ENCODE data around the gene SFR1. TPM values are rescaled to one million over a fixed set of nuclear protein-coding genes. Genes with fewer than 3 reads are reported as not detected.
"Not testable (repeated sequence)": the region's sequence is repeated elsewhere in the genome, so short reads cannot be mapped to it uniquely, and the experiment has no call there.

The SFR1 gene
- total and polyA plus RNA-seq, 8 donors: 0.58 to 13.1 (median 4.8) TPM

DNA sequence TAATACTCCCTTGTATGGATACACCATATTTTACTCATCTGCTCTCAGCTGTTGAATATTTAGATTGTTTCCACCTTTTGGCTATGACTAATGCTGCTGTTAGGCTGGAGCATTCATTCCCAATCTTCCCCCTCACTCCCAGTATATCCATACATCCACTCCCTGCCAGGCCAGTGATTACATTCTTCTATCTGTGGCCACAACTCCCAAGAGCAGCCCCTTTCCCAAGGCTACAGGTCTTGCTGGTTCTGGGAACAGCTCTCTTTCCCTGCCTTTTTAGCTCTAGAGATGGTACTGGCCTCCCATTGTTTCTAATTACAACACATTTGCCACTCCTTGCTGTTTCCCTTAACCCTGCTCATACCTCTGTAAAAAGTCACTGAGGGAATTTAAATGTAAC, 28.2 kb downstream of the SFR1 start:
- TF ChIP-seq POLR2AphosphoS5 (IDR thresholded peaks at IDR 0.05) (no peak), EP300 (IDR thresholded peaks at IDR 0.05) (no peak), POLR2A (IDR thresholded peaks at IDR 0.05) (no peak)
- TF ChIP-seq, protein P1, sequence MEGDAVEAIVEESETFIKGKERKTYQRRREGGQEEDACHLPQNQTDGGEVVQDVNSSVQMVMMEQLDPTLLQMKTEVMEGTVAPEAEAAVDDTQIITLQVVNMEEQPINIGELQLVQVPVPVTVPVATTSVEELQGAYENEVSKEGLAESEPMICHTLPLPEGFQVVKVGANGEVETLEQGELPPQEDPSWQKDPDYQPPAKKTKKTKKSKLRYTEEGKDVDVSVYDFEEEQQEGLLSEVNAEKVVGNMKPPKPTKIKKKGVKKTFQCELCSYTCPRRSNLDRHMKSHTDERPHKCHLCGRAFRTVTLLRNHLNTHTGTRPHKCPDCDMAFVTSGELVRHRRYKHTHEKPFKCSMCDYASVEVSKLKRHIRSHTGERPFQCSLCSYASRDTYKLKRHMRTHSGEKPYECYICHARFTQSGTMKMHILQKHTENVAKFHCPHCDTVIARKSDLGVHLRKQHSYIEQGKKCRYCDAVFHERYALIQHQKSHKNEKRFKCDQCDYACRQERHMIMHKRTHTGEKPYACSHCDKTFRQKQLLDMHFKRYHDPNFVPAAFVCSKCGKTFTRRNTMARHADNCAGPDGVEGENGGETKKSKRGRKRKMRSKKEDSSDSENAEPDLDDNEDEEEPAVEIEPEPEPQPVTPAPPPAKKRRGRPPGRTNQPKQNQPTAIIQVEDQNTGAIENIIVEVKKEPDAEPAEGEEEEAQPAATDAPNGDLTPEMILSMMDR (IDR thresholded peaks at IDR 0.05): no peak
- H3K36me3 ChIP-seq: no peaks in the 10 kb centered on the region
- intact Hi-C loops (cut with DNase I; ENCODE audit: low total_unique reads): no loop called here
- no peak overlapping the region for H3K4me3 ChIP-seq
- H3K27me3 ChIP-seq: peaks cover 0 to 4% (median 0%) of the 10 kb centered on the region in 3 donors
- no peak for DNase-seq
- H3K9me3 ChIP-seq: peaks cover 0 to 22% (median 14%) of the 10 kb centered on the region in 4 donors
- no peaks in the 10 kb centered on the region for H3K4me1 ChIP-seq
- H3K27ac ChIP-seq: no peak overlapping the region

DNA sequence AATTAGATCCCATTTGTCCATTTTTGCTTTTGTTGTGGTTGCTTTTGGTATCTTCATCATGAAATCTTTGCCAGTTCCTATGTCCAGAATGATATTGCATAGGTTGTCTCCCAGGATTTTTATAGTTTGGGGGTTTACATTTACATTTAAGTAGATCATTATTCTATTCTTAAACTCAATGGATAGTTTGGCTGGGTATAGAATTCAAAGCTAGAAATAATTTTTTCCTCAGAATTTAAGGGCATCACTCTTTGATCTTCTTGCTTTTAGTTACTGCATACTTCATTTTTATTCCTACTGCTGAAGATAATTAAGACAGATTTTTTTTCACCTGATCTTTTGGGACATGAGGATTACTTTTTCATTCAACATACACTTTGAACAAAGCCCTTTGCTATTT, 29.8 kb downstream of the SFR1 start:
- H3K4me1 ChIP-seq: no peaks in the 10 kb centered on the region
- DNase-seq: no peak
- TF ChIP-seq EP300 (IDR thresholded peaks at IDR 0.05) (no peak), POLR2A (IDR thresholded peaks at IDR 0.05) (no peak), POLR2AphosphoS5 (IDR thresholded peaks at IDR 0.05) (no peak)
- TF ChIP-seq, protein P1 (IDR thresholded peaks at IDR 0.05): no peak
- no peak overlapping the region for H3K4me3 ChIP-seq
- peaks cover 0 to 22% (median 14%) of the 10 kb centered on the region in 4 donors for H3K9me3 ChIP-seq
- intact Hi-C loops (cut with DNase I; ENCODE audit: low total_unique reads): no loop called here
- peaks cover 0 to 7% (median 4%) of the 10 kb centered on the region in 3 donors for H3K27me3 ChIP-seq
- no peak overlapping the region for H3K27ac ChIP-seq
- H3K36me3 ChIP-seq: no peaks in the 10 kb centered on the region

GRCh38 chr10:104155591-104155990, 33.6 kb downstream of the SFR1 start:
- Histone ChIP-seq H3K27me3 (peaks cover 0 to 7% (median 4%) of the 10 kb centered on the region in 3 donors), H3K27ac (no peak overlapping the region), H3K4me1 (no peaks in the 10 kb centered on the region), H3K4me3 (no peak overlapping the region), H3K9me3 (peaks cover 0 to 22% (median 14%) of the 10 kb centered on the region in 4 donors), H3K36me3 (no peaks in the 10 kb centered on the region)
- DNase-seq: no peak
- intact Hi-C loops (cut with DNase I; ENCODE audit: low total_unique reads): no loop called here
- TF ChIP-seq, protein P1 (IDR thresholded peaks at IDR 0.05): no peak
- TF ChIP-seq POLR2AphosphoS5 (IDR thresholded peaks at IDR 0.05) (no peak), EP300 (IDR thresholded peaks at IDR 0.05) (no peak), POLR2A (IDR thresholded peaks at IDR 0.05) (no peak)
- WGBS, 5 donors: 82 to 97% (median 95%) methylated on average over 2 of the region's 2 CpGs

DNA sequence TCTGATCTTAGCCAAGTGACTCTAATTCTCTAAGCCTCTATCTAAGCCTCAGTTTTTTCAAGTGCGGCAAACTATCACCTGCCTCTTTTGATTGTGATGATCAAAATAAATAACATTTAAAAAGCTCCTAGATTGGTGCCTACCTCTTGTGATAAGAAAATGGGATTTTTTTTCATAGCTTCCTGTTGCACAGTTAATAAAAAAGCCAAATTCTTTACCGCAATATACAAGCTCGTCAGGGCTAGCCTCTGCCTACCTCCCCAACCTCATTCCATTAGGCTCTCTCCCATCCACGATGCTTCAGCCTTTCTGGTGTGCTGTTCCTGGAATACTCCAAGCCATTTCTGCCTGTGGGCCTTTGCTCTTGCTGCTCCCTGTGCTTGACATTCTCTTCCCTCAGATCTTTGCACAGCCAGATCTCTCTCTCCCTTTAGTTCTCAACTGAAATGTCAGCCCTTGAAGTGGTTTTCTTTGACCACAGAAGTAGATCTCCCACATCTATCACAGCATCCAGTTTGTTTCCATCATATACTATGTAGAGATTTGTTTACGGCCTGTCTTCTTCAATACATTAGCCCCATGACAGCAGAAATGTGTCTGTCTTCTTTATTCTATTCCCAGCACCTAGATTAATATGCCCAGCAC, 48.8 kb downstream of the SFR1 start:
- no peaks in the 10 kb centered on the region for H3K36me3 ChIP-seq
- no peaks in the 10 kb centered on the region for H3K27me3 ChIP-seq
- no peak overlapping the region for H3K27ac ChIP-seq
- WGBS, 5 donors: 78 to 84% (median 82%) methylated on average over 5 of the region's 5 CpGs
- H3K9me3 ChIP-seq: no peaks in the 10 kb centered on the region
- H3K4me3 ChIP-seq: no peak overlapping the region
- TF ChIP-seq POLR2AphosphoS5 (IDR thresholded peaks at IDR 0.05): no peak
- no peak for TF ChIP-seq POLR2A (IDR thresholded peaks at IDR 0.05)
- TF ChIP-seq, protein P1 (IDR thresholded peaks at IDR 0.05): no peak
- TF ChIP-seq EP300 (IDR thresholded peaks at IDR 0.05): no peak
- H3K4me1 ChIP-seq: no peaks in the 10 kb centered on the region
- intact Hi-C loops (cut with DNase I; ENCODE audit: low total_unique reads): no loop called here
- DNase-seq: peak in 1 of 2 donors; percentile 9

DNA sequence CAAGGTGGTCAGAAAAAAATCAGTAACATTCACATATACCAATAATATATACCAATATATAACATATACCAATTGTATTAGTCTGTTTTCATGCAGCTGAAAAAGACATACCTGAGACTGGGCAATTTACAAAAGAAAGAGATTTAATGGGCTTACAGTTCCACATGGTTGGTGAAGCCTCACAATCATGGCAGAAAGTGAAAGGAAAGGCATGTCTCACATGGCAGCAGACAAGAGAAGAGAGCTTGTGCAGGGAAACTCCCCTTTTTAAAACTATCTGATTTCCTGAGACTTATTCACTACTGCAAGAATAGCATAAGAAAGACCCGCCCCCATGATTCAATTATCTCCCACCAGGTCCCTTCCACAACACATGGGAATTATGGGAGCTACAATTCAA, 52.2 kb downstream of the SFR1 start:
- intact Hi-C loops (cut with DNase I; ENCODE audit: low total_unique reads); H3K36me3 ChIP-seq; H3K27me3 ChIP-seq; H3K4me1 ChIP-seq; H3K9me3 ChIP-seq; H3K27ac ChIP-seq; DNase-seq; H3K4me3 ChIP-seq: not testable (repeated sequence)
- 74 to 94% (median 77%) methylated on average over 1 of the region's 1 CpG for WGBS, 5 donors
